B cell (primary cell): ENCODE results near the gene GSTA2.

Experiments
- CTCF ChIP-seq: fragments of 200-600 bp; IDR thresholded peaks from one replicate; pipeline ENCODE4 v1.8.0; 2022; ENCODE audit warnings: antibody characterized with exemption, mild to moderate bottlenecking
- EZH2 ChIP-seq: IDR thresholded peaks from 2 replicates; pipeline ENCODE4 v1.6.1; 2012; ENCODE audit warnings: borderline replicate concordance, low read depth, mild to moderate bottlenecking, moderate library complexity, low read length; ENCODE audit not compliant: insufficient read depth, poor library complexity, severe bottlenecking

DNA sequence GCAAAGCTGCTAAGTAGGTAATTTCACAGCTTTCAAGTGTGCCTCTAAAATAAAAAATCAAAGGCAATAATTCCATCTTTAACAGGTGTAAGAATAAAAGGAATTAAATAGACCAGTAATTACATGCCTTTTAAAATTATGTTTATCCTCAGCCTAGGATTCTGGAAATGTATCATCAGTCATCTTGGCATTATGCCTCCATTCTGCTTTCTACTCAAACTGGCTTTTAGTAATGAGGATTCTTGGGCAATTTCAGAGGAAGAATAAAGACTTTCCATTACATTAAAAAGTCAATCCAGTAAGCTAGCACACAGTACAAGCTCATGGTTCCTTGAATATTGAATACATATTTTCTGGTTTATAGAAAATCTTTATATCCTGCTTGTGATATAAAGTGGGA, 44.7 kb downstream of the GSTA2 start:
- TF ChIP-seq CTCF: no peak
- TF ChIP-seq EZH2: no peak
